IMR-90 (cell line): ENCODE measurements around the gene LTO1. TPM values are rescaled to one million over a fixed set of nuclear protein-coding genes. Genes with fewer than 3 reads are reported as not detected.
A peak's percentile ranks its signal among the peaks of the same experiment; 100 is the strongest.

ENCODE experiments used
- ATAC-seq: fragments of 200-7000 bp; cut with Tn5 transposase; 2 replicates; pipeline ENCODE4 v1.9.1; 2020; ENCODE audit warnings: low read depth, mild to moderate bottlenecking, moderate library complexity
- BruUV-seq: library from RNA; stranded (reverse); fragments of 400-500 nt; replicated peaks from 2 replicates; lab custom pipeline; 2021; lab: Mats Ljungman, UMichigan
- CTCF ChIA-PET: fragments of 300-600 bp; formaldehyde crosslinking; extraction: SDS; loops from one replicate; lab custom pipeline; 2021; ENCODE audit warnings: antibody characterized with exemption; lab: Yijun Ruan, JAX
- POLR2A ChIA-PET: fragments of 300-600 bp; sonication (Branson Sonifier 250); formaldehyde crosslinking; loops from one replicate; lab custom pipeline; 2022; ENCODE audit warnings: antibody characterized with exemption; ENCODE audit not compliant: unreplicated experiment; lab: Charles Lee
- DNase-seq: peaks from one replicate; pipeline ENCODE4 v3.0.0; 2013
- H2AFZ ChIP-seq: replicated peaks from 2 replicates; pipeline ENCODE3; 2013; ENCODE audit warnings: low read length, mild to moderate bottlenecking; ENCODE audit not compliant: poor library complexity
- H2AK5ac ChIP-seq: 2 replicates; pipeline ENCODE4 v1.6.1; 2013; ENCODE audit warnings: low read depth, low read length, inconsistent platforms
- H2AK9ac ChIP-seq: replicated peaks from 2 replicates; pipeline ENCODE3; 2013; ENCODE audit warnings: mild to moderate bottlenecking, low read depth, low read length, moderate library complexity; ENCODE audit not compliant: poor library complexity
- H2BK120ac ChIP-seq: 2 replicates; pipeline ENCODE4 v1.6.1; 2013; ENCODE audit warnings: low read depth, low read length, inconsistent platforms
- H2BK15ac ChIP-seq: 3 replicates; pipeline ENCODE4 v1.6.1; 2013; ENCODE audit warnings: low read depth, low read length, inconsistent platforms
- H2BK20ac ChIP-seq: 2 replicates; pipeline ENCODE4 v1.6.1; 2013; ENCODE audit warnings: low read depth, mild to moderate bottlenecking, inconsistent platforms, low read length, moderate library complexity
- H2BK5ac ChIP-seq: 2 replicates; pipeline ENCODE4 v1.6.1; 2013; ENCODE audit warnings: mild to moderate bottlenecking, low read depth, low read length, inconsistent platforms; ENCODE audit not compliant: poor library complexity, severe bottlenecking
- H3K14ac ChIP-seq: replicated peaks from 2 replicates; pipeline ENCODE4 v1.6.1; 2013; ENCODE audit warnings: low read depth, low read length, inconsistent platforms
- H3K18ac ChIP-seq: 2 replicates; pipeline ENCODE4 v1.6.1; 2013; ENCODE audit warnings: low read depth, low read length, control low read depth
- H3K23ac ChIP-seq: 2 replicates; pipeline ENCODE4 v1.6.1; 2013; ENCODE audit warnings: low read depth, low read length, inconsistent platforms
- H3K27ac ChIP-seq: 2 replicates; pipeline ENCODE4 v1.5.1; 2013; ENCODE audit warnings: mild to moderate bottlenecking, control low read depth, low read length; ENCODE audit not compliant: insufficient read depth
- H3K27me3 ChIP-seq: 2 replicates; pipeline ENCODE4 v1.6.1; 2013; ENCODE audit warnings: low read length; ENCODE audit not compliant: control insufficient read depth, insufficient read depth
- H3K36me3 ChIP-seq: 2 replicates; pipeline ENCODE4 v1.6.1; 2013; ENCODE audit warnings: low read length, mixed read lengths; ENCODE audit not compliant: control insufficient read depth, insufficient read depth
- H3K4ac ChIP-seq: 2 replicates; pipeline ENCODE4 v1.6.1; 2013; ENCODE audit warnings: low read depth, low read length, inconsistent platforms
- H3K4me1 ChIP-seq: 2 replicates; pipeline ENCODE4 v1.6.1; 2013; ENCODE audit warnings: low read length, mixed read lengths; ENCODE audit not compliant: control insufficient read depth, insufficient read depth
- H3K4me2 ChIP-seq: 2 replicates; pipeline ENCODE4 v1.6.1; 2013; ENCODE audit warnings: low read depth, mild to moderate bottlenecking, control low read depth, low read length, moderate library complexity
- H3K4me3 ChIP-seq: 2 replicates; pipeline ENCODE4 v1.5.1; 2013; ENCODE audit warnings: low read depth, mild to moderate bottlenecking, control low read depth, low read length, moderate library complexity; ENCODE audit not compliant: insufficient read depth
- H3K56ac ChIP-seq: 2 replicates; pipeline ENCODE4 v1.6.1; 2013; ENCODE audit warnings: low read length, inconsistent platforms; ENCODE audit not compliant: insufficient read depth; ENCODE audit errors: extremely low read depth
- H3K79me1 ChIP-seq, 2 experiments: 2 replicates each; pipeline ENCODE4 v1.6.1; 2013; ENCODE audit warnings: low read length in 2 of 2, inconsistent platforms in 1 of 2, low read depth in 1 of 2
- H3K9ac ChIP-seq: 2 replicates; pipeline ENCODE4 v1.6.1; 2013; ENCODE audit warnings: low read depth, low read length, control low read depth
- H3K9me1 ChIP-seq: 2 replicates; pipeline ENCODE4 v1.6.1; 2013; ENCODE audit warnings: low read length, inconsistent platforms; ENCODE audit not compliant: insufficient read depth
- H3K9me3 ChIP-seq: 2 replicates; pipeline ENCODE4 v1.6.1; 2013; ENCODE audit warnings: low read length; ENCODE audit not compliant: control insufficient read depth, insufficient read depth
- H4K20me1 ChIP-seq: 2 replicates; pipeline ENCODE4 v1.6.1; 2013; ENCODE audit warnings: low read length, inconsistent platforms; ENCODE audit not compliant: insufficient read depth
- H4K5ac ChIP-seq: 2 replicates; pipeline ENCODE4 v1.6.1; 2013; ENCODE audit warnings: mild to moderate bottlenecking, low read depth, low read length, control low read depth
- H4K8ac ChIP-seq, 2 experiments: 2 replicates each; pipeline ENCODE4 v1.6.1; 2013; ENCODE audit warnings: low read depth in 2 of 2, low read length in 2 of 2, control low read depth in 1 of 2, inconsistent platforms in 1 of 2
- H4K91ac ChIP-seq: 2 replicates; pipeline ENCODE4 v1.6.1; 2013; ENCODE audit warnings: low read depth, low read length, inconsistent platforms; ENCODE audit not compliant: insufficient read depth
- BHLHE40 ChIP-seq: fragments of 150-350 bp; IDR thresholded peaks from 2 replicates; pipeline ENCODE4 v1.6.1; 2016; ENCODE audit warnings: mild to moderate bottlenecking, low read depth, low read length
- CEBPB ChIP-seq: IDR thresholded peaks from 2 replicates; pipeline ENCODE4 v1.6.1; 2012; ENCODE audit warnings: low read depth, low read length, improper control_type of control experiment
- ELK1 ChIP-seq: fragments of 150-350 bp; IDR thresholded peaks from 2 replicates; pipeline ENCODE4 v1.6.1; 2016; ENCODE audit warnings: low read depth, mild to moderate bottlenecking, low read length, moderate library complexity, borderline replicate concordance
- MAFK ChIP-seq: IDR thresholded peaks from 2 replicates; pipeline ENCODE4 v1.6.1; 2012; ENCODE audit warnings: low read depth, low read length, improper control_type of control experiment
- MAZ ChIP-seq: IDR thresholded peaks from 2 replicates; pipeline ENCODE4 v1.6.1; 2012; ENCODE audit warnings: low read depth, mild to moderate bottlenecking, low read length, improper control_type of control experiment, moderate library complexity, borderline replicate concordance
- MXI1 ChIP-seq: IDR thresholded peaks from 2 replicates; pipeline ENCODE4 v1.6.1; 2012; ENCODE audit warnings: low read depth, mild to moderate bottlenecking, low read length, moderate library complexity, borderline replicate concordance
- RAD21 ChIP-seq: IDR thresholded peaks from 2 replicates; pipeline ENCODE4 v1.6.1; 2012; ENCODE audit warnings: low read length, improper control_type of control experiment
- RFX5 ChIP-seq: IDR thresholded peaks from 2 replicates; pipeline ENCODE4 v1.8.0; 2012; ENCODE audit warnings: low read depth, mild to moderate bottlenecking, low read length, moderate library complexity
- WGBS, 2 experiments: methylation state at CpG; one replicate each; pipeline versions ENCODE4 v1.1.5 to v1.1.7; 2013; ENCODE audit warnings: missing lambda C conversion rate in 2 of 2; ENCODE audit not compliant: insufficient read length in 1 of 2; ENCODE audit errors: extremely low coverage in 2 of 2; 5-methylcytosine and 5-hydroxymethylcytosine counted together
- dilution Hi-C: fragments of 300-500 bp; cut with HindIII; formaldehyde crosslinking; loops from one replicate; pipeline ENCODE4 v1.14.3; 2018; ENCODE audit warnings: low sequenced_read_pairs; ENCODE audit not compliant: unreplicated experiment
- in situ Hi-C: fragments of 300-500 bp; cut with MboI; formaldehyde crosslinking; loops from 3 replicates; pipeline ENCODE4 v1.14.3; 2019; ENCODE audit warnings: low sequenced_read_pairs, inconsistent platforms, mixed read lengths
- intact Hi-C: fragments of 100-400 bp; cut with micrococcal nuclease; formaldehyde crosslinking; loops from 2 replicates; pipeline ENCODE4 v1.10.0; 2022
- polyA plus RNA-seq, 3 experiments: library from polyadenylated mRNA; depleted of rRNA; stranded (reverse); fragments of >200 nt; gene quantifications; 2 replicates each; pipeline ENCODE4 v1.2.3, GENCODE V29; 2012; ENCODE audit warnings: low replicate concordance in 1 of 3
- total RNA-seq: library from RNA; depleted of rRNA; stranded (reverse); fragments of >200 nt; gene quantifications from 2 replicates; pipeline ENCODE4 v1.2.3, GENCODE V29; 2012

The LTO1 gene
- total and polyA plus RNA-seq, 2 of the 4 experiments (the other 2 are of a cell fraction) = 8.2 to 23.5 TPM

- H3K4me1 ChIP-seq = peaks cover 16% of the 10 kb centered on the region
These were observed 35.3 kb downstream of the LTO1 start for GRCh38 chr11:69639831-69640230.

More at GRCh38 chr11:69639831-69640230, 35.3 kb downstream of the LTO1 start:
- ATAC-seq (no peak), DNase-seq (no peak)
- Histone ChIP-seq H4K91ac (peak overlapping the region; percentile 97), H3K4ac (peak overlapping the region; percentile 97), H4K8ac (peak overlapping the region; percentile 92 to 99), H2BK15ac (peak overlapping the region; percentile 76; the same call in 1 of the 3 replicates), H3K14ac (peak overlapping the region; percentile 99), H2AK9ac (peak overlapping the region; percentile 96), H2AFZ (peak overlapping the region; percentile 84), H3K4me3 (peak overlapping the region; percentile 98), H2BK5ac (peak overlapping the region; percentile 98), H3K4me2 (peak overlapping the region; percentile 88), H3K9me3 (no peaks in the 10 kb centered on the region), H2BK120ac (peak overlapping the region; percentile 91), H4K5ac (peak overlapping the region; percentile 81; the same call in 1 of the 2 replicates), H2AK5ac (peak overlapping the region; percentile 97), H3K9ac (peak overlapping the region; percentile 88), H3K18ac (peak overlapping the region; percentile 77), H3K23ac (peak overlapping the region; percentile 99), H3K27me3 (no peaks in the 10 kb centered on the region), H3K27ac (peak overlapping the region; percentile 92), H3K79me1 (peaks cover 0 to 41% of the 10 kb centered on the region in 2 experiments; a peak in 2 of 4 replicates), H3K36me3 (peaks cover 14% of the 10 kb centered on the region), H3K56ac (peak overlapping the region; percentile 94), H4K20me1 (peaks cover 27% of the 10 kb centered on the region), H2BK20ac (peak overlapping the region; percentile 84), H3K9me1 (peaks cover 9% of the 10 kb centered on the region)
- ChIA-PET CTCF (no interaction called here), POLR2A (interaction anchor here (1.2 to 1.9 kb wide), 2 partner anchors 220 to 342 kb away, joined by 4 to 5 read pairs; no protein-coding TSS in a partner anchor)
- in situ Hi-C loops = loop anchor here (5.0 to 10.0 kb wide), 2 partner anchors 195 to 338 kb away; no protein-coding TSS in a partner anchor
- BruUV-seq = no TSS peak
- dilution Hi-C loops = no loop called here
- intact Hi-C loops = loop anchor here (5.0 to 10.0 kb wide), 2 partner anchors 288 to 735 kb away; partner anchors contain the start of genes IGHMBP2 and MRPL21
- no peak for TF ChIP-seq MAFK
- no peak for TF ChIP-seq RFX5
- TF ChIP-seq RAD21 = no peak
- no peak for TF ChIP-seq MAZ
- no peak for TF ChIP-seq ELK1
- TF ChIP-seq MXI1 = no peak
- TF ChIP-seq BHLHE40 = no peak
- no peak for TF ChIP-seq CEBPB
- WGBS, 2 experiments = no CpG with 5 or more reads among the region's 9 CpGs
